Retinal pigment epithelial cell (primary cell): ENCODE measurements around the gene SAT2.

Experiments used
- DNase-seq: peaks from one replicate; pipeline ENCODE4 v3.0.0-alpha.2; 2010; ENCODE audit warnings: low read depth
- H3K4me3 ChIP-seq: 2 replicates; pipeline ENCODE4 v1.5.1; 2011; ENCODE audit warnings: mild to moderate bottlenecking, low read length, control low read depth, moderate library complexity
- TF ChIP-seq, protein P1 (sequence below): conservative IDR thresholded peaks from 2 replicates; pipeline ENCODE4 v1.5.1; 2011; ENCODE audit warnings: low read depth, low read length, control low read depth, inconsistent platforms

The SAT2 gene

GRCh38 chr17:7627250-7628121, at the start of gene SAT2:
SAT2 (minus strand) TSS chr17:7627821; CDS start chr17:7627635, 186 bp downstream.
- TF ChIP-seq, protein P1, sequence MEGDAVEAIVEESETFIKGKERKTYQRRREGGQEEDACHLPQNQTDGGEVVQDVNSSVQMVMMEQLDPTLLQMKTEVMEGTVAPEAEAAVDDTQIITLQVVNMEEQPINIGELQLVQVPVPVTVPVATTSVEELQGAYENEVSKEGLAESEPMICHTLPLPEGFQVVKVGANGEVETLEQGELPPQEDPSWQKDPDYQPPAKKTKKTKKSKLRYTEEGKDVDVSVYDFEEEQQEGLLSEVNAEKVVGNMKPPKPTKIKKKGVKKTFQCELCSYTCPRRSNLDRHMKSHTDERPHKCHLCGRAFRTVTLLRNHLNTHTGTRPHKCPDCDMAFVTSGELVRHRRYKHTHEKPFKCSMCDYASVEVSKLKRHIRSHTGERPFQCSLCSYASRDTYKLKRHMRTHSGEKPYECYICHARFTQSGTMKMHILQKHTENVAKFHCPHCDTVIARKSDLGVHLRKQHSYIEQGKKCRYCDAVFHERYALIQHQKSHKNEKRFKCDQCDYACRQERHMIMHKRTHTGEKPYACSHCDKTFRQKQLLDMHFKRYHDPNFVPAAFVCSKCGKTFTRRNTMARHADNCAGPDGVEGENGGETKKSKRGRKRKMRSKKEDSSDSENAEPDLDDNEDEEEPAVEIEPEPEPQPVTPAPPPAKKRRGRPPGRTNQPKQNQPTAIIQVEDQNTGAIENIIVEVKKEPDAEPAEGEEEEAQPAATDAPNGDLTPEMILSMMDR, result no peak
- peak; percentile 59 for DNase-seq
- H3K4me3 ChIP-seq, result peak within 1 kb of the TSS; percentile 84

DNA sequence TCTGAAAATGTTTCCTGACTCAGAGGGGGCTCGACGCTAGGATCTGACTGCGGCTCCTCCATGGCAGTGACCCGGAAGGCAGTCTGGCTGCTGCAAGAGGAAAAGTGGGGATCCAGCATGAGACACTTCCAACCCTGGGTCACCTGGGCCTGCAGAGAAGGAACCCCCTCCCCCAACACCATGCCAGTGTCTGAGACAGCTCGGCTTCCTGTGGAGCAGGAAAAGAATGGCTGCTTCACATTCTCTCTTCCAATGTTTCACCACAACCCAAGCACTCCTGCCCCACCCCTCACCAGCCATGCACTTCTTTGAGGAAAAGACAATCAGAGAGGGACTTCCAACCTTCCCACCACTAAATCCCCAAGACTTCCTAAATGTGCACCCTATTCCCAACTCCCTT, 48.9 kb upstream of the SAT2 start:
- no peak for DNase-seq
- H3K4me3 ChIP-seq, result no peak overlapping the region
- TF ChIP-seq, protein P1, result no peak

- DNase-seq, result no peak
- TF ChIP-seq, protein P1, result no peak
- H3K4me3 ChIP-seq, result no peak overlapping the region
Measured at GRCh38 chr17:7674934-7675333, 47.3 kb upstream of the SAT2 start.

GRCh38 chr17:7673239-7673638, 45.6 kb upstream of the SAT2 start:
- TF ChIP-seq, protein P1, result peak; percentile 53
- no peak overlapping the region for H3K4me3 ChIP-seq
- no peak for DNase-seq

- TF ChIP-seq, protein P1, result no peak
- DNase-seq, result no peak
- no peak overlapping the region for H3K4me3 ChIP-seq
Measured at GRCh38 chr17:7668482-7668881, 40.9 kb upstream of the SAT2 start.

GRCh38 chr17:7667656-7668406, 40.2 kb upstream of the SAT2 start:
- TF ChIP-seq, protein P1, result no peak
- no peak overlapping the region for H3K4me3 ChIP-seq
- DNase-seq, result no peak
